Mesenchymal stem cell (in vitro differentiated cells and primary cell): ENCODE data around the gene APBA1.
"Not testable (repeated sequence)": the region's sequence is repeated elsewhere in the genome, so short reads cannot be mapped to it uniquely, and the experiment has no call there.

ENCODE experiments used
- DNase-seq: peaks from one replicate; pipeline ENCODE4 v3.0.0-alpha.2; 2013
- H2AFZ ChIP-seq: one replicate; pipeline ENCODE4 v1.6.1; 2013; ENCODE audit warnings: low read depth, mild to moderate bottlenecking, control low read depth, inconsistent platforms, low read length, moderate library complexity
- H2AK5ac ChIP-seq: 2 replicates; pipeline ENCODE4 v1.6.1; 2013; ENCODE audit warnings: low read length, moderate library complexity, mild to moderate bottlenecking, inconsistent platforms; ENCODE audit not compliant: severe bottlenecking
- H2BK120ac ChIP-seq: one replicate; pipeline ENCODE4 v1.6.1; 2013; ENCODE audit warnings: low read depth, mild to moderate bottlenecking, inconsistent platforms, low read length, moderate library complexity
- H2BK12ac ChIP-seq, 2 experiments: one replicate each; pipeline ENCODE4 v1.6.1; 2013; ENCODE audit warnings: inconsistent platforms in 2 of 2, low read length in 2 of 2, mild to moderate bottlenecking in 2 of 2, moderate library complexity in 2 of 2, control low read depth in 1 of 2
- H2BK15ac ChIP-seq: one replicate; pipeline ENCODE4 v1.6.1; 2013; ENCODE audit warnings: mild to moderate bottlenecking, low read depth, inconsistent platforms; ENCODE audit not compliant: poor library complexity, severe bottlenecking
- H2BK5ac ChIP-seq: 2 replicates; pipeline ENCODE4 v1.6.1; 2013; ENCODE audit warnings: low read depth, mild to moderate bottlenecking, low read length, control low read depth, inconsistent platforms; ENCODE audit not compliant: poor library complexity, severe bottlenecking
- H3K14ac ChIP-seq, 2 experiments: one replicate each; pipeline ENCODE4 v1.6.1; 2013; ENCODE audit warnings: inconsistent platforms in 2 of 2, low read length in 2 of 2, control low read depth in 1 of 2, mild to moderate bottlenecking in 1 of 2, moderate library complexity in 1 of 2
- H3K18ac ChIP-seq, 2 experiments: one replicate each; pipeline ENCODE4 v1.6.1; 2013; ENCODE audit warnings: inconsistent platforms in 2 of 2, low read length in 2 of 2, control low read depth in 1 of 2, low read depth in 1 of 2, mild to moderate bottlenecking in 1 of 2
- H3K23ac ChIP-seq, 2 experiments: one replicate each; pipeline ENCODE4 v1.6.1; 2013; ENCODE audit warnings: inconsistent platforms in 2 of 2, low read length in 2 of 2, mild to moderate bottlenecking in 2 of 2, moderate library complexity in 2 of 2, control low read depth in 1 of 2
- H3K27ac ChIP-seq: 2 replicates; pipeline ENCODE4 v1.5.1; 2013; ENCODE audit warnings: mild to moderate bottlenecking, moderate library complexity, low read length, control low read depth, inconsistent platforms; ENCODE audit not compliant: poor library complexity, severe bottlenecking
- H3K27me3 ChIP-seq, 2 experiments: 2 replicates each; pipeline versions ENCODE4 v1.6.1 to v1.7.0; 2013; ENCODE audit warnings: low read length in 2 of 2, mild to moderate bottlenecking in 2 of 2, moderate library complexity in 2 of 2, control low read depth in 1 of 2, inconsistent platforms in 1 of 2; ENCODE audit not compliant: control insufficient read depth in 1 of 2, insufficient read depth in 1 of 2
- H3K36me3 ChIP-seq, 2 experiments: 2 replicates each; pipeline versions ENCODE4 v1.6.1 to v1.7.0; 2013; ENCODE audit warnings: low read length in 2 of 2, control low read depth in 1 of 2, inconsistent platforms in 1 of 2, low read depth in 1 of 2, mild to moderate bottlenecking in 1 of 2; ENCODE audit not compliant: insufficient read depth in 2 of 2, control insufficient read depth in 1 of 2
- H3K4ac ChIP-seq, 2 experiments: one replicate each; pipeline ENCODE4 v1.6.1; 2013; ENCODE audit warnings: inconsistent platforms in 2 of 2, low read length in 2 of 2, mild to moderate bottlenecking in 2 of 2, moderate library complexity in 2 of 2, control low read depth in 1 of 2, low read depth in 1 of 2
- H3K4me1 ChIP-seq: 2 replicates; pipeline ENCODE4 v1.6.1; 2013; ENCODE audit warnings: low read depth, low read length, control low read depth; ENCODE audit not compliant: control insufficient read depth, insufficient read depth
- H3K4me2 ChIP-seq: 2 replicates; pipeline ENCODE4 v1.6.1; 2013; ENCODE audit warnings: low read length, mild to moderate bottlenecking, inconsistent platforms; ENCODE audit not compliant: poor library complexity, severe bottlenecking
- H3K4me3 ChIP-seq, 2 experiments: 2 replicates each; pipeline versions ENCODE4 v1.5.1 to v1.7.0; 2013; ENCODE audit warnings: low read length in 2 of 2, mild to moderate bottlenecking in 2 of 2, control low read depth in 1 of 2, low read depth in 1 of 2; ENCODE audit not compliant: insufficient read depth in 1 of 2
- H3K79me1 ChIP-seq: replicated peaks from 2 replicates; pipeline ENCODE4 v1.6.1; 2013; ENCODE audit warnings: mild to moderate bottlenecking, control low read depth, low read length, inconsistent platforms; ENCODE audit not compliant: poor library complexity, severe bottlenecking
- H3K9ac ChIP-seq: 2 replicates; pipeline ENCODE4 v1.7.0; 2013; ENCODE audit warnings: mild to moderate bottlenecking, low read length, moderate library complexity
- H3K9me3 ChIP-seq: 2 replicates; pipeline ENCODE4 v1.7.0; 2013; ENCODE audit warnings: mild to moderate bottlenecking, low read length; ENCODE audit not compliant: control insufficient read depth
- H4K8ac ChIP-seq: one replicate; pipeline ENCODE4 v1.6.1; 2013; ENCODE audit warnings: inconsistent platforms, mild to moderate bottlenecking, low read length, moderate library complexity
- H4K91ac ChIP-seq: one replicate; pipeline ENCODE4 v1.6.1; 2013; ENCODE audit warnings: mild to moderate bottlenecking, low read length, inconsistent platforms
- WGBS: methylation state at CpG from one replicate; pipeline ENCODE4 v1.1.7; 2013; ENCODE audit warnings: mixed read lengths; 5-methylcytosine and 5-hydroxymethylcytosine counted together

APBA1 gene

DNA sequence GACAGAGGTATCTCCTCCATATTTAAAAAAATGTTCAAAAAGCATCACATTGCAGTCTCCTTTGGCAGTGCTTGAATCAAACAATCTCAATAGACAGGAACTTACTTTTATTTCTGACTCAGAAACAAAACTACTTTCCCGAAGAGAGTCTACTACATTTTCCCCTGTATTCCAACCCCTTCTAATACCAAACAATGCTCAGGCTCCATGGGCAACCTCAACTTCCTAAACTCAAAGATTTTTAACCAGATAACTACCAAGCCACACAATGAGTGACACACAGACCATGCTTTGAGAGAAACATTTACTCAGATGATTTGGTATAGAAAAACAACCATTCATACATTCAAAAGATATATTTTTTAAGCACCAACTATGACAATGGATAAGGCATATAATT is 70.5 kb downstream of the APBA1 start:
- Histone ChIP-seq H3K9me3 (no peaks in the 10 kb centered on the region), H3K18ac (no peak overlapping the region), H3K23ac (no peak overlapping the region), H3K9ac (no peak overlapping the region), H2BK120ac (no peak overlapping the region), H3K4ac (no peak overlapping the region), H2BK15ac (no peak overlapping the region), H3K27me3 (no peaks in the 10 kb centered on the region), H2AK5ac (no peak overlapping the region), H4K91ac (no peak overlapping the region), H2BK12ac (no peak overlapping the region), H3K36me3 (no peaks in the 10 kb centered on the region), H2AFZ (no peak overlapping the region), H2BK5ac (no peak overlapping the region), H3K4me1 (peaks cover 3% of the 10 kb centered on the region), H3K27ac (no peak overlapping the region), H4K8ac (no peak overlapping the region), H3K4me3 (no peak overlapping the region), H3K14ac (no peak overlapping the region), H3K4me2 (no peak overlapping the region), H3K79me1 (peaks cover 5% of the 10 kb centered on the region)
- DNase-seq: no peak
- 90% methylated on average over 1 of the region's 1 CpG for WGBS

DNA sequence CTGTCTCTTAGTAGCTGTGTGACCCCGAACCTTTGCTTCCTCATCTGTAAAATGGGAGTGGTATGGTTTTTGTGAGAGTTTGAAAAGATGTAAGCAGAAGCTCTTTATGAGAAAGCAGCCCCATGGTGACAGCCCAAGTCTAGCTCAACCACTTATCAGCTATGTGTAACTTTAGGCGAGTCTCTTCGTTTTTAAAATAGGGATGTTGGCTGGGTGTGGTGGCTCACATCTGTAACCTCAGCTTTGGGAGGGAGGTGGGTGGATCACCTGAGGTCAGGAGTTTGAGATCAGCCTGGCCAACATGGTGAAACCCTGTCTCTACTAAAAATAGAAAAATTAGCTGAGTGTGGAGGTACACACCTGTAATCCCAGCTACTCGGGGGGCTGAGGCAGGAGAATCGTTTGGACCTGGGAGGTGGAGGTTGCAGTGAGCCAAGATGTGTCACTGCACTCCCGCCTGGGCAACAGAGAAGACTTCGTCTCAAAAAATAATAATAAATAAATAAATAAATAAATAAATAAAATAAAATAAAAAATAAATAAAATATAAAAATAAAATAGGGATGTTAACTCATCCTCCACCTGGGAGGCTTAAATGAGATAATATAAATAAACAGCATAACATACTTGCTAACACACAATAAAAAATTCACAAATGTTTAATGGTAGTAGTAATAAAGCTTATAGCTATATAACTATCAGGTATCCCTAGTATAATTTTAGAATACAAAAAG is 71.7 kb downstream of the APBA1 start:
- no peak overlapping the region for H3K9ac ChIP-seq
- no peak overlapping the region for H2BK12ac ChIP-seq
- H4K91ac ChIP-seq: no peak overlapping the region
- no peak overlapping the region for H2BK15ac ChIP-seq
- H3K4ac ChIP-seq: no peak overlapping the region
- no peak overlapping the region for H3K4me3 ChIP-seq
- no peak overlapping the region for H3K14ac ChIP-seq
- no peak overlapping the region for H3K27ac ChIP-seq
- no peaks in the 10 kb centered on the region for H3K9me3 ChIP-seq
- no peak overlapping the region for H2AFZ ChIP-seq
- no peak overlapping the region for H2BK120ac ChIP-seq
- H3K4me2 ChIP-seq: no peak overlapping the region
- WGBS: 92% methylated on average over 5 of the region's 7 CpGs
- H3K79me1 ChIP-seq: peaks cover 5% of the 10 kb centered on the region
- no peaks in the 10 kb centered on the region for H3K27me3 ChIP-seq
- H2BK5ac ChIP-seq: no peak overlapping the region
- DNase-seq: no peak
- H3K36me3 ChIP-seq: no peaks in the 10 kb centered on the region
- H3K23ac ChIP-seq: no peak overlapping the region
- no peak overlapping the region for H2AK5ac ChIP-seq
- H3K4me1 ChIP-seq: peaks cover 3% of the 10 kb centered on the region
- no peak overlapping the region for H4K8ac ChIP-seq
- H3K18ac ChIP-seq: no peak overlapping the region

GRCh38 chr9:69599232-69599971 is 72.8 kb downstream of the APBA1 start:
- no peak overlapping the region for H3K4me2 ChIP-seq
- WGBS: 92% methylated on average over 8 of the region's 8 CpGs
- H3K14ac ChIP-seq: no peak overlapping the region
- no peak overlapping the region for H2BK5ac ChIP-seq
- no peak overlapping the region for H2BK15ac ChIP-seq
- H3K4me1 ChIP-seq: no peaks in the 10 kb centered on the region
- no peak overlapping the region for H3K23ac ChIP-seq
- no peak overlapping the region for H3K4ac ChIP-seq
- H3K36me3 ChIP-seq: no peaks in the 10 kb centered on the region
- H2AFZ ChIP-seq: no peak overlapping the region
- H3K9me3 ChIP-seq: no peaks in the 10 kb centered on the region
- no peaks in the 10 kb centered on the region for H3K27me3 ChIP-seq
- no peak for DNase-seq
- no peak overlapping the region for H2BK12ac ChIP-seq
- H4K8ac ChIP-seq: no peak overlapping the region
- no peak overlapping the region for H3K9ac ChIP-seq
- H3K79me1 ChIP-seq: peaks cover 5% of the 10 kb centered on the region
- no peak overlapping the region for H3K4me3 ChIP-seq
- no peak overlapping the region for H2AK5ac ChIP-seq
- no peak overlapping the region for H2BK120ac ChIP-seq
- no peak overlapping the region for H3K27ac ChIP-seq
- H4K91ac ChIP-seq: no peak overlapping the region
- no peak overlapping the region for H3K18ac ChIP-seq

DNA sequence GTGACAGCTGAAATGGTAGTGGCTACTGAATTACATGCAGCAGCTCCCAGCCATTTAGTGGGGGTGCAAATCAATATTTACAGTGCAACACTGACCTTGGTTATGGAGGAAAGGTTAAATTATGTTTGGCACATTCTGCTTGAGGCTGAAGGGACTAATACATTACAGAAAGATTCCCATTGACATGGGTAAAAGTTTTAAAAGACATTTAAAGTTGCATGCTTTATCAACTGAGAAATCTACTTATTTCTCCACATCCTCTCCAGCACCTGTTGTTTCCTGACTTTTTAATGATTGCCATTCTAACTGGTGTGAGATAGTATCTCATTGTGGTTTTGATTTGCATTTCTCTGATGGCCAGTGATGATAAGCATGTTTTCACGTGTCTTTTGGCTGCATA is 75.3 kb downstream of the APBA1 start:
- H2AK5ac ChIP-seq, H3K27me3 ChIP-seq, H3K36me3 ChIP-seq, H3K4ac ChIP-seq, H3K9ac ChIP-seq, H3K4me3 ChIP-seq, DNase-seq, H3K4me1 ChIP-seq, H4K8ac ChIP-seq, H3K14ac ChIP-seq, H3K27ac ChIP-seq, H2AFZ ChIP-seq, H2BK120ac ChIP-seq, H3K9me3 ChIP-seq, H2BK5ac ChIP-seq, H2BK15ac ChIP-seq, H3K4me2 ChIP-seq, H3K18ac ChIP-seq, H3K79me1 ChIP-seq, H4K91ac ChIP-seq, H2BK12ac ChIP-seq, H3K23ac ChIP-seq: not testable (repeated sequence)
- 59% methylated on average over 1 of the region's 1 CpG for WGBS
